ENCODE results near the gene HMCES.
"Not testable (repeated sequence)": the region's sequence is repeated elsewhere in the genome, so short reads cannot be mapped to it uniquely, and the experiment has no call there.

HMCES gene

GRCh38 chr3:129248286-129248979 is 30.2 kb upstream of the HMCES start:
- TF ChIP-seq POLR2A (IDR thresholded peaks at IDR 0.05; ENCODE audit: low read length) (no peak), GATA1 (IDR thresholded peaks at IDR 0.05; ENCODE audit: low read depth, low read length) (no peak)
- peak in 1 of 2 experiments; percentile 41 for DNase-seq

GRCh38 chr3:129249284-129250065 is 29.2 kb upstream of the HMCES start, which contains the start of gene COPG1:
TSS of gene COPG1 (plus strand) at chr3:129249606. CDS start at chr3:129249710, 104 bp downstream.
- DNase-seq = peak; percentile 92 to 96
- peak; percentile 99 for TF ChIP-seq POLR2A (IDR thresholded peaks at IDR 0.05; ENCODE audit: low read length)
- no peak for TF ChIP-seq GATA1 (IDR thresholded peaks at IDR 0.05; ENCODE audit: low read depth, low read length)

- DNase-seq = peak; percentile 34 to 71
- TF ChIP-seq POLR2A (IDR thresholded peaks at IDR 0.05; ENCODE audit: low read length) (no peak), GATA1 (IDR thresholded peaks at IDR 0.05; ENCODE audit: low read depth, low read length) (no peak)
Measured at GRCh38 chr3:129252748-129253147, 25.9 kb upstream of the HMCES start.

- no peak for DNase-seq
- no peak for TF ChIP-seq GATA1 (IDR thresholded peaks at IDR 0.05; ENCODE audit: low read depth, low read length)
- TF ChIP-seq POLR2A (IDR thresholded peaks at IDR 0.05; ENCODE audit: low read length) = no peak
Measured at GRCh38 chr3:129254536-129255230, 24.0 kb upstream of the HMCES start.

GRCh38 chr3:129256270-129256669 is 22.4 kb upstream of the HMCES start:
- no peak for TF ChIP-seq GATA1 (IDR thresholded peaks at IDR 0.05; ENCODE audit: low read depth, low read length)
- no peak for TF ChIP-seq POLR2A (IDR thresholded peaks at IDR 0.05; ENCODE audit: low read length)
- DNase-seq = no peak

GRCh38 chr3:129257609-129258008 is 21.1 kb upstream of the HMCES start:
- TF ChIP-seq POLR2A (IDR thresholded peaks at IDR 0.05; ENCODE audit: low read length) = no peak
- TF ChIP-seq GATA1 (IDR thresholded peaks at IDR 0.05; ENCODE audit: low read depth, low read length) = no peak
- no peak for DNase-seq

GRCh38 chr3:129259612-129260477 is 18.8 kb upstream of the HMCES start:
- TF ChIP-seq GATA1 (IDR thresholded peaks at IDR 0.05; ENCODE audit: low read depth, low read length) (no peak), POLR2A (IDR thresholded peaks at IDR 0.05; ENCODE audit: low read length) (no peak)
- no peak for DNase-seq

- TF ChIP-seq POLR2A (IDR thresholded peaks at IDR 0.05; ENCODE audit: low read length) (no peak), GATA1 (IDR thresholded peaks at IDR 0.05; ENCODE audit: low read depth, low read length) (no peak)
Measured at GRCh38 chr3:129260606-129261005, 18.1 kb upstream of the HMCES start.

GRCh38 chr3:129261894-129262293 is 16.8 kb upstream of the HMCES start:
- no peak for DNase-seq
- no peak for TF ChIP-seq POLR2A (IDR thresholded peaks at IDR 0.05; ENCODE audit: low read length)
- TF ChIP-seq GATA1 (IDR thresholded peaks at IDR 0.05; ENCODE audit: low read depth, low read length) = no peak

More at GRCh38 chr3:129260606-129261005, 18.1 kb upstream of the HMCES start:
- DNase-seq = no peak

- TF ChIP-seq POLR2A (IDR thresholded peaks at IDR 0.05; ENCODE audit: low read length) (no peak), GATA1 (IDR thresholded peaks at IDR 0.05; ENCODE audit: low read depth, low read length) (no peak)
- DNase-seq = no peak
Measured at GRCh38 chr3:129263161-129263910, 15.3 kb upstream of the HMCES start.

- not testable (repeated sequence) for DNase-seq
Measured at GRCh38 chr3:129264994-129265393, 13.7 kb upstream of the HMCES start.

- no peak for TF ChIP-seq GATA1 (IDR thresholded peaks at IDR 0.05; ENCODE audit: low read depth, low read length)
- TF ChIP-seq POLR2A (IDR thresholded peaks at IDR 0.05; ENCODE audit: low read length) = no peak
- peak; percentile 51 to 69 for DNase-seq
Measured at GRCh38 chr3:129266651-129267050, 12.0 kb upstream of the HMCES start.

- DNase-seq = no peak
- TF ChIP-seq POLR2A (IDR thresholded peaks at IDR 0.05; ENCODE audit: low read length) (no peak), GATA1 (IDR thresholded peaks at IDR 0.05; ENCODE audit: low read depth, low read length) (no peak)
Measured at GRCh38 chr3:129268396-129268795, 10.3 kb upstream of the HMCES start.

Measured in erythroblast (primary cell).